Measurements from ENCODE around the gene GPBAR1.

The GPBAR1 gene

DNA sequence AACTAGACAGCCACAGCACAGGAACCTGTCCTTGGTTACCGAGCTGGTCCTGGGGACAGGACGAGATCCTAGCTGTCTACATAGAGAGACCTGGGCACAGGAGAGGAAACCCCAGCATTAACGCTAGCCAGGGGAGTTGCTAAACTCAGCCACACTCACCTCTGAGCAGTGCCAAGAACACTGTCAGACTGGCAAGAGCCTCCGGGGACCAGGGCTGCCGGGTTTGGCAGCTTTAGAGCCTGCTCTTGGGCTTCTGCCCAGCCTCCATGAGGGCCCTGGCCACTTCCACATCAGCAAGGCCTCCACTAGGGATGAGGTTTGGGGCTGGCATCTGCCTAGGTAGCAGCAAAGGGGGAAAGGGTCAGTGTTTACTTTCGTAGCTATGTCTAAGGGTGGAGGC lies 24.8 kb downstream of the GPBAR1 start:
- DNase-seq (ENCODE audit: low read depth), result no peak

DNA sequence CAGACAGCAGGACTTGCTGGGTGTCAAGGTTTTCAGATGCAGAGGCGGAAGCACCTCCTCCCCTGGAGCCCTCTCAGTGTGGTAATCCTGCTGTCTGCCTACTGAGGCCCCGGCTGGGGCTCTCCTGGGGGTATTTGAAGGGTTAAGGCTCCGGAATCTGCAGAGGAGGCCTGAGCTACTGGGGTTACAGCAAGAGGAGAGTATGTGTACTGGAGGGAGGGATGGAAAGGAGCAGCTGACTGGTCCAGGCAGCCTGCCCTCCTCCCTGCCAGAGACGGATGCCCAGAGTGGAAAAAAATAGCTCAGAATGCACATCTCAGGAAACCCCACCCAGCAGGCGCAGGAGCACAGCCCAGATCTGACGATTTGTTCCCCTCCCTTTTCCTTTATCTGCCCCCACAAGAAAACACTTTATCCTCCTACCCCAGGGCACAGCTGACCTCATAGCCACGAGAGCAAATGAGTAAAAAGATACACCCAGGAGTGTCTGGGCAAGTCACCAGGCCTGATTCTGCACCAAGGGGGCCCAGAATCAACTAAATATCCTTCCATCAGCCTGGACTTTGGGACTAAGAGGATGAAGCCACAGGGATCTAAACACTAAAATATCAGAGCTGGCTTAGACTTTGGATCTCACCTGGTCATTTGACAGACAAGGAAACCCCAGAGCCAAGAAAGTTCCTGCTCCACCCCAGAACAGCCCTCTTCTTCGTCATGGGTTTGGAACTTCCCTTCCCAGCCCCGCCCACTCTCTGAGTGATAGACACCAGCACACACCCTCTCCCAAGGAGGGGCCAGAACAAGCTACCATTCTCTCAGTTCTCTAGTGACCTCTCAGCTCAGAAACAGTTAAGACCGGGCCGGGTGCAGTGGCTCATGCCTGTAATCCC lies 26.0 kb downstream of the GPBAR1 start:
- DNase-seq (ENCODE audit: low read depth), result peak; percentile 61

DNA sequence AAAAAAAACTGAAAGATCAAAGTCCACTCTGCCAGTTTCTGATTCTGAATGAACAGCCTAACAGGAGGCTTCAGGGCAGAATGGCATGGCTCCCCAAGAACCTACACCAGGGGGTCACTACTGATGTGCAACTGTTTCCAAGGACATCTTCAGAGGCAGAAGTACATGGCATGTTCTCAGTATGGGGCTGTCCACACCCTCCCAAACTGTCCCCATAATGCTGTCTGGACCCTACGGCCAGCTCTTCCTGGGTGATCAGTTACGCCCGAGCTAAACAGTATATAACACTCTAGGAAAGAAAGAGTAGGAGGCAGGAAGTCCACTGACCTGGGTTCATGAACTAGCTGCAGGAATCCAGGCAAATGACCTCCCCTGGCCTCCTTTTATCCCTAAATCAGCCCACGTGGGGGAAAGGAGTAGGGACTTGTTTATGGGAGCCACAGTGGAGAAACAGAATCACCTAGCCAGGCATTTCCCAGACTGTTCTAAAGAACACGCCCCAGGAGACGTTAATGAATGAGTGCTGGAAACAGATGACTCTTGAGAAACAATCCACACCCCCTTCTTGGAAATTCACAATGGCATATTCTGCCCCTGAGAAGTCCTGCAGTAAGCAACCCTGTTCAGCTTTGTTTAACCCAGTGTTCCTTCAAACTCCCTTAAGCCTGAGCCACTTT lies 29.0 kb downstream of the GPBAR1 start:
- DNase-seq (ENCODE audit: low read depth), result no peak

GRCh38 chr2:218290316-218291261 lies 29.8 kb downstream of the GPBAR1 start:
- DNase-seq (ENCODE audit: low read depth), result no peak

- DNase-seq (ENCODE audit: low read depth), result no peak
Measured at GRCh38 chr2:218291318-218292047, 30.7 kb downstream of the GPBAR1 start.

GRCh38 chr2:218292048-218293014 lies 31.5 kb downstream of the GPBAR1 start, which contains the start of gene TMBIM1:
TSS of gene TMBIM1 (minus strand) at chr2:218292503. CDS start at chr2:218282141, 10,362 bp downstream.
- peak; percentile 55 for DNase-seq (ENCODE audit: low read depth)

- no peak for DNase-seq (ENCODE audit: low read depth)
Measured at GRCh38 chr2:218293715-218294429, 33.1 kb downstream of the GPBAR1 start.

GRCh38 chr2:218294430-218295022 lies 33.7 kb downstream of the GPBAR1 start:
- DNase-seq (ENCODE audit: low read depth), result no peak

GRCh38 chr2:218295029-218295428 lies 34.2 kb downstream of the GPBAR1 start:
- DNase-seq (ENCODE audit: low read depth), result no peak

- no peak for DNase-seq (ENCODE audit: low read depth)
Measured at GRCh38 chr2:218296200-218296599, 35.4 kb downstream of the GPBAR1 start.

DNA sequence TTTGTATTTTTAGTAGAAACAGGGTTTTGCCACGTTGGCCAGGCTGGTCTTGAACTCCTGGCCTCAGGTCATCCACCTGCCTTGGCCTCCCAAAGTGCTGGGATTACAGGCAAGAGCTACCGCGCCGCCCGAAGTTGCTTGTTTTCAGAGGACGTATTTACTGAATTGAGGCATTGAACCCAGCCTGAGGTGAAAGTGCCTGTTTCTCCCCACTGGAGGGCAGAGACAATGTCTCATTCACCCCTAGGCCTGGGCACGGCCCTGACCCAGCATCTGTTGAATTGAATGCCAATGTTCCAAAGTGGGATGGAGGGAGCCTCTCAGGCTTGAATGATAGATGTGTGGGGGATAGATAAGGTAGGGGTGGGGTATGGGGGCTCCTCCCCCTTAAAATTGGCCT lies 36.0 kb downstream of the GPBAR1 start:
- no peak for DNase-seq (ENCODE audit: low read depth)

DNA sequence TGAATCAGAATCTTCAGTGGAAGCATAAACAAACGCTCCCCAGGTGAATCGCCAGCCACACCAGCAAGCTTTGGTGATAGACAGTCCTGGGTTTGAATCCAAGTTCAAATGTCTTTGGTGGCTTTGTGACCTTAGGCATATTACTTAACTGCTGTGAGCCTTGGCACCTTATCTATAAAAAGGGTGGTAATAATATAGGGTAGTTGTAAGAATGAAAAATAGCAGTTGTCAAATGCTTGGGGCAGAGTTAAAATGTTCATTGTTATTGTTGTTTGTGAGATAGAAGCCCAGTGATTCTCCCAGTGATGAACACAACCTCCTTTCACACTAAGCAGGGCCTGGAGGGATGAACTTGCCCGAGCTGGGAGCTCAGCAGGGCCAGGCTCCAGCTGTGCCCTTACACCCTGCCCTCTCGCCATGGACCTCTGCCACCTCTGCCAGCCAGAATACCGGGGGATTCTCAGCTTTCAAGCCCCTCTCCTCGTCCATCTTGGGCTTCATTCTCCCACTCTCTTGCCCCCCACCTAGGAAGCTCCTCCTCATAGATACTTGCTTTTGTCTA lies 37.6 kb downstream of the GPBAR1 start:
- no peak for DNase-seq (ENCODE audit: low read depth)

DNA sequence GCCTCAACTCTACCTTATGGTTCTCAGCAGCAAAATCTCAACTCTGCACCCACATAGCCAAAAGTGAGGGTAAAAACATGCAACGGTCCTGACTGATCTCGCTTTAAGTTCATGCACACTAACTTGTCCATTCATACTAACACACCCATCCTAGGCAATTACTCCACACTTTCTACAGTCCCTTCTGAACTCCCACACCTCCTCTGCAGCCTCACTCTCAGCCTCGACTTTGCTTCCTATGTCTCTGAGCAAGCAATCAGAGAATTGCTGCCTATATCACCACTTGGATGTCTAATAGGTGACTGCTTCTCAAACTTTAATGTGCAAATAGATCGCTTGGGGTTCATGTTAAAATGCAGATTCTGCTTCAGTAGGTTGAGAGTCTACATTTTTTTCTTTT lies 39.3 kb downstream of the GPBAR1 start:
- DNase-seq (ENCODE audit: low read depth), result no peak

GRCh38 chr2:218301176-218301819 lies 40.5 kb downstream of the GPBAR1 start:
- DNase-seq (ENCODE audit: low read depth), result peak; percentile 77

DNA sequence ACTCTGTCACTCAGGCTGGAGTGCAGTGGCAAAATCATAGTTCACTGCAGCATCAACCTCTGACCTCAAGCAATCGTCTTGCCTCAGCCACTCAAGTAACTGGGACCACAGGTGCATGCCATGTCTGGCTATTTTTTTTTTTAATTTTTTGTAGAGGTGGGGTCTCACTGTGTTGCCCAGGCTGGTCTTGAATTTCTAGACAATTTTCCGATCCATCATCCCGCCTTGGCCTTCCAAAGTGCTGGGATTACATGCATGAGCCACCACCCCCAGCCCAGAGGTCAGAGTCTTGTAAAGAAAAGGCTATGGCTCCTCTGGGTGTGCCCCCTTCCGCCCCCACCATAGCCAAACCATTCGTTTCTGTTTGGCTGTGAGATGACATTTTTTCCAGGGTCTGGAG lies 44.6 kb downstream of the GPBAR1 start:
- DNase-seq (ENCODE audit: low read depth), result no peak

- no peak for DNase-seq (ENCODE audit: low read depth)
Measured at GRCh38 chr2:218306184-218306920, 45.5 kb downstream of the GPBAR1 start.

DNA sequence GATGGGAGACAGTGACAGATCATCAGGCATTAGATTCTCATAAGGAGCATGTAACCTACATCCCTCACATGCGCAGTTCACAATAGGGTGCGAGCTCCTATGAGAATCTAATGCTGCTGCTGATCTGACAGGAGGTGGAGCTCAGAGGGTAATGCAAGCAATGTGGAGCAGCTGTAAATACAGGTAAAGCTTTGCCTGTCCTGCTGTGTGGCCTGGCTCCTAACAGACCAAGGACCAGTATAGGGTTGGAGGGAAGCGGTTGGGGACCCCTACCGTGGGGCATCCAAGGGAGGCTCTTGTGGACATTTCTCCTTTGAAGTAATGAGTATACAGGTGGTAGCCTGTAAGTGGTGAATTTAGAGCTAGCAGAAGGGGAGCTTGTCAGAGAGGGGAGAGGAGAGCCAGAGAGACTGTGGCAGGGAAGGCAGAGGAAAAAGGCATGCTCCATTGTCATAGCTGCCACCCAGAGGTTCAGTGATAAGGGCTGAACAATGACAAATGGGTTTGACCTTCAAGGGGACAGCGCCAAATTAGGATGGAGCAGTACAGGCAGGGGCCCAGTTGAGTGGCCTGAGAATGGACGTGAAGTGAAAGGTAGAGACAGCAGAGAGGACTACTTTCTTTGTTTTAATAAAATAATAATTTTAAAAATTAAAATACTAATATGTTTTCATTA lies 46.7 kb downstream of the GPBAR1 start:
- DNase-seq (ENCODE audit: low read depth), result no peak
